ENCODE results near the gene UBE2O. TPM values are rescaled to one million over a fixed set of nuclear protein-coding genes. Genes with fewer than 3 reads are reported as not detected.

Gene UBE2O
- total RNA-seq, 1 experiment from 2014 or later, result 52.6 TPM

- H4K91ac ChIP-seq (ENCODE audit: insufficient read length, low read depth, low read length), result no peak overlapping the region
- H3K4ac ChIP-seq (ENCODE audit: low read depth, low read length), result no peak overlapping the region
- no peak for TF ChIP-seq CTCF (conservative IDR thresholded peaks at IDR 0.05)
- H3K27me3 ChIP-seq (ENCODE audit: insufficient read depth, low read length), result no peaks in the 10 kb centered on the region
- no peak overlapping the region for H2BK12ac ChIP-seq (ENCODE audit: insufficient read length, low read depth, low read length)
- H3K18ac ChIP-seq (ENCODE audit: insufficient read length, low read depth, low read length), result no peak overlapping the region
- Mint-ChIP-seq H3K4me1 (peaks cover 50 to 58% of the 10 kb centered on the region in 2 experiments), H3K27me3 (ENCODE audit: low read depth) (peaks cover 7% of the 10 kb centered on the region), H3K36me3 (ENCODE audit: insufficient read depth in 1 of 3, low read depth in 3 of 3) (no peaks in the 10 kb centered on the region; a peak in 2 of 7 replicates), H3K27ac (no peak overlapping the region; a peak in 1 of 7 replicates), H3K9me3 (no peaks in the 10 kb centered on the region; a peak in 1 of 5 replicates), H3K4me3 (peak overlapping the region; percentile 79 to 90)
- no peak overlapping the region for H4K8ac ChIP-seq (replicated peaks; ENCODE audit: insufficient read length, low read depth, low read length)
- no CpG with 5 or more reads among the region's 10 CpGs for WGBS (ENCODE audit: extremely low coverage, insufficient read length, low lambda C conversion rate)
- H3K23me2 ChIP-seq (ENCODE audit: insufficient read length, low read depth, low read length, poor library complexity, severe bottlenecking), result peaks cover 9% of the 10 kb centered on the region
- H3K79me2 ChIP-seq (ENCODE audit: insufficient read depth, low read length), result no peaks in the 10 kb centered on the region
- no peak overlapping the region for H2BK120ac ChIP-seq (ENCODE audit: low read depth, low read length, poor library complexity, severe bottlenecking)
- no peak overlapping the region for H2AFZ ChIP-seq (ENCODE audit: low read length)
- H3K27ac ChIP-seq (ENCODE audit: insufficient read length, low read depth, low read length), result no peak overlapping the region
- H2BK5ac ChIP-seq (ENCODE audit: insufficient read length, low read length), result no peak overlapping the region
- no peaks in the 10 kb centered on the region for H3K79me1 ChIP-seq (ENCODE audit: insufficient read depth, low read depth, low read length, poor library complexity, severe bottlenecking)
- H3K23ac ChIP-seq (ENCODE audit: insufficient read length, low read depth, low read length), result no peak overlapping the region
- peak overlapping the region; percentile 85; the same call in 1 of the 2 replicates for H3K14ac ChIP-seq (ENCODE audit: insufficient read depth, low read length)
- no peak overlapping the region for H2BK15ac ChIP-seq (ENCODE audit: low read depth, low read length)
- peak overlapping the region; percentile 79 for H3K4me2 ChIP-seq (ENCODE audit: insufficient read depth, insufficient read length, low read length)
- peaks cover 3% of the 10 kb centered on the region; the same call in 1 of the 2 replicates for H3K4me1 ChIP-seq (ENCODE audit: insufficient read depth, low read length)
- no peak overlapping the region for H3T11ph ChIP-seq (ENCODE audit: low read length)
- DNase-seq, result no peak
- no peak overlapping the region for H2BK20ac ChIP-seq (ENCODE audit: low read depth, low read length, poor library complexity, severe bottlenecking)
- no peak overlapping the region for H4K5ac ChIP-seq (ENCODE audit: insufficient read length, low read depth, low read length)
- no peaks in the 10 kb centered on the region for H3K9me3 ChIP-seq (ENCODE audit: control insufficient read depth, low read depth, low read length)
- H3K9ac ChIP-seq (ENCODE audit: extremely low read depth, insufficient read length, low read length), result no peak overlapping the region
- H2AK5ac ChIP-seq (ENCODE audit: insufficient read length, low read length), result no peak overlapping the region
- H4K20me1 ChIP-seq (ENCODE audit: control insufficient read depth, insufficient read depth, insufficient read length), result no peaks in the 10 kb centered on the region
- no peak overlapping the region for H3K56ac ChIP-seq (ENCODE audit: insufficient read length, low read depth, low read length)
Measured at GRCh38 chr17:76500747-76501017, 47.7 kb upstream of the UBE2O start.
